ENCODE results near the gene SLC26A11. TPM values are rescaled to one million over a fixed set of nuclear protein-coding genes. Genes with fewer than 3 reads are reported as not detected.
"Not testable (repeated sequence)": the region's sequence is repeated elsewhere in the genome, so short reads cannot be mapped to it uniquely, and the experiment has no call there.

The SLC26A11 gene
- total RNA-seq, 1 donor from 2014 or later, result 23.6 TPM

GRCh38 chr17:80237386-80237785, 17.2 kb downstream of the SLC26A11 start:
- Mint-ChIP-seq H3K27ac (no peak overlapping the region), H3K4me1 (ENCODE audit: unreplicated experiment) (no peaks in the 10 kb centered on the region), H3K27me3 (no peaks in the 10 kb centered on the region), H3K4me3 (no peak overlapping the region), H3K9me3 (no peaks in the 10 kb centered on the region), H3K36me3 (peaks cover 31% of the 10 kb centered on the region)
- TF ChIP-seq, protein P1, sequence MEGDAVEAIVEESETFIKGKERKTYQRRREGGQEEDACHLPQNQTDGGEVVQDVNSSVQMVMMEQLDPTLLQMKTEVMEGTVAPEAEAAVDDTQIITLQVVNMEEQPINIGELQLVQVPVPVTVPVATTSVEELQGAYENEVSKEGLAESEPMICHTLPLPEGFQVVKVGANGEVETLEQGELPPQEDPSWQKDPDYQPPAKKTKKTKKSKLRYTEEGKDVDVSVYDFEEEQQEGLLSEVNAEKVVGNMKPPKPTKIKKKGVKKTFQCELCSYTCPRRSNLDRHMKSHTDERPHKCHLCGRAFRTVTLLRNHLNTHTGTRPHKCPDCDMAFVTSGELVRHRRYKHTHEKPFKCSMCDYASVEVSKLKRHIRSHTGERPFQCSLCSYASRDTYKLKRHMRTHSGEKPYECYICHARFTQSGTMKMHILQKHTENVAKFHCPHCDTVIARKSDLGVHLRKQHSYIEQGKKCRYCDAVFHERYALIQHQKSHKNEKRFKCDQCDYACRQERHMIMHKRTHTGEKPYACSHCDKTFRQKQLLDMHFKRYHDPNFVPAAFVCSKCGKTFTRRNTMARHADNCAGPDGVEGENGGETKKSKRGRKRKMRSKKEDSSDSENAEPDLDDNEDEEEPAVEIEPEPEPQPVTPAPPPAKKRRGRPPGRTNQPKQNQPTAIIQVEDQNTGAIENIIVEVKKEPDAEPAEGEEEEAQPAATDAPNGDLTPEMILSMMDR (conservative IDR thresholded peaks at IDR 0.05), result no peak
- no peak for DNase-seq (ENCODE audit: extremely low spot score, unreplicated experiment)

GRCh38 chr17:80242505-80242904, 22.3 kb downstream of the SLC26A11 start:
- TF ChIP-seq, protein P1 (conservative IDR thresholded peaks at IDR 0.05), result no peak
- Mint-ChIP-seq H3K27me3 (no peaks in the 10 kb centered on the region), H3K9me3 (no peaks in the 10 kb centered on the region), H3K36me3 (peaks cover 15% of the 10 kb centered on the region), H3K4me3 (no peak overlapping the region), H3K4me1 (ENCODE audit: unreplicated experiment) (no peaks in the 10 kb centered on the region), H3K27ac (no peak overlapping the region)
- DNase-seq (ENCODE audit: extremely low spot score, unreplicated experiment), result no peak

DNA sequence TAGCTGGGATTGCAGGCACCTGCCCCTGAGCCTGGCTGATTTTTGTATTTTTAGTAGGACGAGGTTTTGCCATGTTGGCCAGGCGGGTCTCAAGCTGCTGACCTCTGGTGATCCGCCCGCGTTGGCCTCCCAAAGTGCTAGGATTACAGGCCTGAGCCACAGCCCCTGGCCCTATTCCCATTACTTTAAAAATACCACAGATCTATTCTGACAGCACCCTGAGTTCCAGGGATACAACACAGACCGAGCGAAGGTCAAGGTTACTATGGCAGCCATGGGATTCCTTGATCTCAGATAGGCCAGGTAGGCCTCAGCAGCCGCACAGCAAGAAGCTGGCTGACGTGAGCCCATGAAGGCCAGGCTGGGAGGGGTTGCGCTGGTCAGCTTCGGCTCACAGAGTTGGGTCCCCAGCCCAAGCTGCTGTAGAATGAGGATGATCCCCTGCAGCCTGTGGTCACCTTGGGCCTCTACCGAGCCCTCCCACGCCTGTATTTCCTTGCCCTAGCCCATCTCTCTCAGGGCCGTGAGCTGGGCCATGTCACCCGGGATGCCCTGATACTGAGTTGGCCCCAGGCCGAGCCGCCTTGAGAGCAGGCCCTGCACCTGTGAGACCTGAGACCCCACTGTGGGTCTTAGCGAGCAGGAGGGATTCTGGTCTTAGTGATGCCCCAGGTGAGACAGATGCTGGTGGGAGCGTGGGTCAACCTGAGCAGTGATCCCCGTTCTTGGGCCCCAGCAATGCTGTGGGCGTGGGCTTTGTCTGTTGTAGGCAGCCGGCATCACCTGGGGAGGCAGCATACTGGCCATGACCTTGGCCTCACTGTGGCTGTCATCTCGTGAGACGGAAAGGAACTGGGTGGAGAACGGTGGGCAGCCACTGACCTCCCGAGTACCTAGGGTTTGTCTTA, 23.6 kb downstream of the SLC26A11 start:
- H3K4me1 Mint-ChIP-seq (ENCODE audit: unreplicated experiment), result no peaks in the 10 kb centered on the region
- no peak overlapping the region for H3K4me3 Mint-ChIP-seq
- TF ChIP-seq, protein P1 (conservative IDR thresholded peaks at IDR 0.05), result no peak
- no peaks in the 10 kb centered on the region for H3K9me3 Mint-ChIP-seq
- peaks cover 7% of the 10 kb centered on the region for H3K36me3 Mint-ChIP-seq
- DNase-seq (ENCODE audit: extremely low spot score, unreplicated experiment), result no peak
- H3K27ac Mint-ChIP-seq, result no peak overlapping the region
- H3K27me3 Mint-ChIP-seq, result no peaks in the 10 kb centered on the region

- H3K27me3 Mint-ChIP-seq; H3K9me3 Mint-ChIP-seq; H3K4me1 Mint-ChIP-seq (ENCODE audit: unreplicated experiment); DNase-seq (ENCODE audit: extremely low spot score, unreplicated experiment); H3K27ac Mint-ChIP-seq; H3K4me3 Mint-ChIP-seq; H3K36me3 Mint-ChIP-seq: not testable (repeated sequence)
Observed at GRCh38 chr17:80244448-80244847, 24.2 kb downstream of the SLC26A11 start.

DNA sequence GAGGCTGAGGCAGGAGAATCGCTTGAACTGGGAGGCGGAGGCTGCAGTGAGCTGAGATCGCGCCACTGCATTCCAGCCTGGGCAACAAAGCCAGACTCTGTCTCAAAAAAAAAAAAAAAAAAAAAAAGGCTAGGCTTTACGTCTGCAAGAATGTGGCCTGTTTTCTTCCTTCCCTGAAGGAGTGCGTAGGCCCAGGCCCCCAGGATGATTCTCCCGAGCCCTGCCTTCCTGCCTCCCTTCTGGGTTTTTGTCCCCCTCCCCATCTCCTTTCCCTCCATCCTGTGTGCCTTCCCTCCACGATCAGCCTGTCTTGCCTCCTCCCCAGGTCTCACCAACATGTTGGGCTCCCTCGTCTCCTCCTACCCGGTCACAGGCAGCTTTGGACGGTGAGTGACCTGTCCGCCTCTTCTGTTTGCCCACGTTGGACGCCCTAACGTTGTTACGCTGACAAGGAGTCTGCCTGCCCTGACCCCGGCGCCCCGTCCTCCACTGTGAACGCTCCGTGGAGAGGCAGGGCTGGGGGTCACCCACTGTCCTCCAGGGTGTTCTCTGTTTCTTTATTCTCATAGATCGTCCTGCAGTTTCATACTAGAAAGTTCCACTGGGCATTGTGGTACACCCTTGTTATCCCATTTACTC, 24.8 kb downstream of the SLC26A11 start:
- Mint-ChIP-seq H3K27ac (no peak overlapping the region), H3K27me3 (no peaks in the 10 kb centered on the region), H3K9me3 (no peaks in the 10 kb centered on the region), H3K4me1 (ENCODE audit: unreplicated experiment) (no peaks in the 10 kb centered on the region), H3K4me3 (no peak overlapping the region), H3K36me3 (peaks cover 7% of the 10 kb centered on the region)
- TF ChIP-seq, protein P1 (conservative IDR thresholded peaks at IDR 0.05), result no peak
- no peak for DNase-seq (ENCODE audit: extremely low spot score, unreplicated experiment)

Measured in type B pancreatic cell (in vitro differentiated cells).